SU-DHL-6 (cell line): ENCODE data around the gene GIMAP1.

Source experiments
- H2AFZ ChIP-seq: fragments of 200-600 bp; sonication (generic); 2 replicates; pipeline ENCODE4 v1.6.1; 2014; ENCODE audit warnings: low read depth, mild to moderate bottlenecking, moderate library complexity, mixed read lengths, antibody characterized with exemption, low read length; ENCODE audit not compliant: severe bottlenecking
- H3F3A ChIP-seq: fragments of 200-600 bp; shearing (Covaris generic); 2 replicates; pipeline ENCODE4 v1.6.0; 2016; ENCODE audit warnings: antibody characterized with exemption, mild to moderate bottlenecking; ENCODE audit not compliant: insufficient read depth
- H3K27ac ChIP-seq: fragments of 200-600 bp; sonication (generic); 2 replicates; pipeline ENCODE4 v1.5.1; 2016; ENCODE audit warnings: low read depth, mild to moderate bottlenecking, low read length, moderate library complexity, mixed read lengths
- H3K27me3 ChIP-seq: fragments of 200-600 bp; sonication (generic), shearing (Covaris generic); 2 replicates; pipeline ENCODE4 v1.6.0; 2014; ENCODE audit warnings: mild to moderate bottlenecking, low read length
- H3K36me3 ChIP-seq: fragments of 200-600 bp; sonication (generic); 2 replicates; pipeline ENCODE4 v1.6.1; 2014; ENCODE audit warnings: mild to moderate bottlenecking, low read length, mixed read lengths
- H3K4me2 ChIP-seq: fragments of 300-600, 200-600 bp; shearing (Covaris generic), sonication (generic); 2 replicates; pipeline ENCODE4 v1.6.0; 2014; ENCODE audit warnings: low read length, low read depth, mild to moderate bottlenecking; ENCODE audit not compliant: poor library complexity, severe bottlenecking
- H3K4me3 ChIP-seq: fragments of 200-600 bp; sonication (generic); 2 replicates; pipeline ENCODE4 v1.5.1; 2014; ENCODE audit warnings: antibody characterized with exemption, low read length, mild to moderate bottlenecking, mixed read lengths; ENCODE audit not compliant: insufficient read depth, poor library complexity, severe bottlenecking
- H3K79me2 ChIP-seq: fragments of 200-600 bp; sonication (generic); 2 replicates; pipeline ENCODE4 v1.6.1; 2014; ENCODE audit warnings: mild to moderate bottlenecking, low read length, moderate library complexity; ENCODE audit not compliant: insufficient read depth
- H3K9ac ChIP-seq: fragments of 200-600 bp; sonication (generic); 2 replicates; pipeline ENCODE4 v1.7.0; 2014; ENCODE audit warnings: mild to moderate bottlenecking, low read length
- H3K9me2 ChIP-seq: fragments of 200-600 bp; sonication (generic); replicated peaks from 2 replicates; pipeline ENCODE4 v1.6.1; 2014; ENCODE audit warnings: low read length; ENCODE audit not compliant: insufficient read depth
- H3K9me3 ChIP-seq: fragments of 200-600 bp; sonication (generic); 2 replicates; pipeline ENCODE4 v1.6.1; 2014; ENCODE audit warnings: low read length, mixed read lengths; ENCODE audit not compliant: insufficient read depth
- H4K20me1 ChIP-seq: fragments of 200-600 bp; sonication (generic); 2 replicates; pipeline ENCODE4 v1.6.1; 2014; ENCODE audit warnings: low read depth, mild to moderate bottlenecking, antibody characterized with exemption, low read length, moderate library complexity, mixed read lengths
- CTCF ChIP-seq: fragments of 200-600 bp; sonication (generic); IDR thresholded peaks from one replicate; pipeline ENCODE4 v1.5.1; 2017; ENCODE audit warnings: antibody characterized with exemption, mild to moderate bottlenecking, low read length, moderate library complexity; ENCODE audit not compliant: insufficient read depth, poor library complexity, severe bottlenecking
- EZH2phosphoT487 ChIP-seq: fragments of 200-600 bp; sonication (generic), shearing (Covaris generic); conservative IDR thresholded peaks from 2 replicates; pipeline ENCODE4 v1.6.1; 2018; ENCODE audit warnings: mild to moderate bottlenecking, antibody characterized with exemption, low read length, moderate library complexity, mixed read lengths

GIMAP1 gene

GRCh38 chr7:150755473-150756099 is 39.2 kb downstream of the GIMAP1 start:
- H3K27ac ChIP-seq = no peak overlapping the region
- no peaks in the 10 kb centered on the region for H3K79me2 ChIP-seq
- H3K4me3 ChIP-seq = no peak overlapping the region
- no peaks in the 10 kb centered on the region for H3K27me3 ChIP-seq
- no peak overlapping the region for H3K9ac ChIP-seq
- no peaks in the 10 kb centered on the region for H3K9me2 ChIP-seq
- no peaks in the 10 kb centered on the region for H3K36me3 ChIP-seq
- H2AFZ ChIP-seq = no peak overlapping the region
- H3F3A ChIP-seq = no peaks in the 10 kb centered on the region
- no peaks in the 10 kb centered on the region for H4K20me1 ChIP-seq
- H3K4me2 ChIP-seq = no peak overlapping the region
- TF ChIP-seq CTCF (no peak), EZH2phosphoT487 (no peak)
- no peaks in the 10 kb centered on the region for H3K9me3 ChIP-seq

- no peaks in the 10 kb centered on the region for H3K36me3 ChIP-seq
- H2AFZ ChIP-seq = no peak overlapping the region
- TF ChIP-seq CTCF (no peak), EZH2phosphoT487 (no peak)
- no peaks in the 10 kb centered on the region for H3F3A ChIP-seq
- H3K27me3 ChIP-seq = no peaks in the 10 kb centered on the region
- H3K9me2 ChIP-seq = no peaks in the 10 kb centered on the region
- no peak overlapping the region for H3K27ac ChIP-seq
- H4K20me1 ChIP-seq = no peaks in the 10 kb centered on the region
- H3K4me2 ChIP-seq = no peak overlapping the region
- H3K9ac ChIP-seq = no peak overlapping the region
- no peak overlapping the region for H3K4me3 ChIP-seq
- H3K79me2 ChIP-seq = no peaks in the 10 kb centered on the region
- H3K9me3 ChIP-seq = no peaks in the 10 kb centered on the region
These were observed 39.8 kb downstream of the GIMAP1 start for GRCh38 chr7:150756166-150756565.

- Histone ChIP-seq H3K27ac (no peak overlapping the region), H3K4me2 (no peak overlapping the region)
- TF ChIP-seq EZH2phosphoT487 (no peak), CTCF (no peak)
These were observed 40.4 kb downstream of the GIMAP1 start for GRCh38 chr7:150756858-150757257.

More at GRCh38 chr7:150756858-150757257, 40.4 kb downstream of the GIMAP1 start:
- H3K27me3 ChIP-seq = no peaks in the 10 kb centered on the region
- H3K9me3 ChIP-seq = no peaks in the 10 kb centered on the region
- H3K9ac ChIP-seq = no peak overlapping the region
- no peaks in the 10 kb centered on the region for H3K9me2 ChIP-seq
- no peak overlapping the region for H2AFZ ChIP-seq
- no peak overlapping the region for H3K4me3 ChIP-seq
- H3K79me2 ChIP-seq = no peaks in the 10 kb centered on the region
- no peaks in the 10 kb centered on the region for H3K36me3 ChIP-seq
- no peaks in the 10 kb centered on the region for H4K20me1 ChIP-seq
- H3F3A ChIP-seq = no peaks in the 10 kb centered on the region
